GM23248 (cell line): ENCODE measurements around the gene RALGAPB. TPM values are rescaled to one million over a fixed set of nuclear protein-coding genes. Genes with fewer than 3 reads are reported as not detected.

Experiments used
- DNase-seq: peaks from one replicate; pipeline ENCODE4 v3.0.0-alpha.2; 2015
- H2AFZ ChIP-seq: fragments of 200-600 bp; sonication (generic); 2 replicates; pipeline ENCODE4 v1.6.1; 2016; ENCODE audit warnings: antibody characterized with exemption
- H3F3A ChIP-seq: fragments of 200-600 bp; sonication (generic); 2 replicates; pipeline ENCODE4 v1.6.1; 2016; ENCODE audit warnings: mild to moderate bottlenecking, antibody characterized with exemption, mixed run types; ENCODE audit not compliant: insufficient read depth
- H3K27ac ChIP-seq: fragments of 200-600 bp; sonication (generic); 2 replicates; pipeline ENCODE4 v1.5.1; 2016; ENCODE audit warnings: mild to moderate bottlenecking
- H3K27me3 ChIP-seq: fragments of 200-600 bp; sonication (generic); replicated peaks from 2 replicates; pipeline ENCODE4 v1.6.1; 2016; ENCODE audit warnings: mild to moderate bottlenecking; ENCODE audit not compliant: insufficient read depth
- H3K36me3 ChIP-seq: fragments of 200-600 bp; sonication (generic); 2 replicates; pipeline ENCODE4 v1.6.1; 2016; ENCODE audit warnings: low read depth, mild to moderate bottlenecking
- H3K4me1 ChIP-seq: fragments of 200-600 bp; sonication (generic); 2 replicates; pipeline ENCODE4 v1.6.1; 2016; ENCODE audit warnings: mild to moderate bottlenecking; ENCODE audit not compliant: insufficient read depth
- H3K4me2 ChIP-seq: fragments of 200-600 bp; sonication (generic); one replicate; pipeline ENCODE4 v1.6.1; 2016; ENCODE audit warnings: mild to moderate bottlenecking; ENCODE audit not compliant: unreplicated experiment
- H3K4me3 ChIP-seq: fragments of 200-600 bp; sonication (generic); 2 replicates; pipeline ENCODE4 v1.5.1; 2016; ENCODE audit warnings: mild to moderate bottlenecking
- H3K79me2 ChIP-seq: fragments of 200-600 bp; sonication (generic); 2 replicates; pipeline ENCODE4 v1.6.1; 2016; ENCODE audit warnings: mild to moderate bottlenecking; ENCODE audit not compliant: insufficient read depth
- H3K9ac ChIP-seq: fragments of 200-600 bp; sonication (generic); 2 replicates; pipeline ENCODE4 v1.6.1; 2016; ENCODE audit warnings: mild to moderate bottlenecking
- H3K9me2 ChIP-seq: fragments of 200-600 bp; sonication (generic); 2 replicates; pipeline ENCODE4 v1.6.1; 2016; ENCODE audit warnings: mixed run types, mild to moderate bottlenecking, moderate library complexity; ENCODE audit not compliant: insufficient read depth
- H3K9me3 ChIP-seq: fragments of 200-600 bp; sonication (generic); one replicate; pipeline ENCODE4 v1.6.1; 2017; ENCODE audit warnings: low read depth
- H4K20me1 ChIP-seq: fragments of 200-600 bp; sonication (generic); 2 replicates; pipeline ENCODE4 v1.6.0; 2016; ENCODE audit not compliant: insufficient read depth
- EZH2 ChIP-seq: fragments of 200-600 bp; sonication (generic); IDR thresholded peaks from 2 replicates; pipeline ENCODE4 v1.6.1; 2018; ENCODE audit warnings: antibody characterized with exemption, mild to moderate bottlenecking; ENCODE audit not compliant: insufficient read depth, poor library complexity, severe bottlenecking
- EZH2phosphoT487 ChIP-seq: fragments of 200-600 bp; sonication (generic); IDR thresholded peaks from 2 replicates; pipeline ENCODE4 v1.6.1; 2018; ENCODE audit warnings: antibody characterized with exemption, moderate library complexity, mild to moderate bottlenecking, low read depth; ENCODE audit not compliant: insufficient read depth
- WGBS, 2 experiments: methylation state at CpG; one replicate each; pipeline ENCODE4 v1.1.6; 2015 to 2017; ENCODE audit warnings: low lambda C conversion rate in 2 of 2, low coverage in 1 of 2; ENCODE audit errors: missing lambda C conversion rate in 2 of 2; 5-methylcytosine and 5-hydroxymethylcytosine counted together
- in situ Hi-C: fragments of 300-500 bp; cut with MboI; formaldehyde crosslinking; loops from 2 replicates; pipeline ENCODE4 v1.15.0; 2020
- polyA plus RNA-seq: library from polyadenylated mRNA; unstranded; fragments of >200 nt; fragmentation: Nextera tagmentation; extraction: Ambion mirVana; gene quantifications from 2 replicates; pipeline ENCODE4 v1.2.1, GENCODE V29; 2016
- total RNA-seq: library from RNA; depleted of rRNA; stranded (reverse); fragments of >200 nt; shearing (Covaris generic); gene quantifications from 2 replicates; pipeline ENCODE4 v1.2.3, GENCODE V29; 2014

RALGAPB gene
- total and polyA plus RNA-seq, 2 experiments from 2014 or later: 9.8 to 20.2 TPM

- no peaks in the 10 kb centered on the region for H4K20me1 ChIP-seq
- H3K4me3 ChIP-seq: no peak overlapping the region
- in situ Hi-C loops: no loop called here
- no peaks in the 10 kb centered on the region for H3K9me2 ChIP-seq
- no peak for DNase-seq
- H3K79me2 ChIP-seq: no peaks in the 10 kb centered on the region
- H3K27me3 ChIP-seq: no peaks in the 10 kb centered on the region
- H3K9me3 ChIP-seq: no peaks in the 10 kb centered on the region
- H3K9ac ChIP-seq: no peak overlapping the region
- no peak overlapping the region for H3K4me2 ChIP-seq
- TF ChIP-seq EZH2phosphoT487: no peak
- no peak for TF ChIP-seq EZH2
- peaks cover 9% of the 10 kb centered on the region for H3K4me1 ChIP-seq
- peaks cover 71% of the 10 kb centered on the region for H3K36me3 ChIP-seq
- peaks cover 14% of the 10 kb centered on the region; the same call in 1 of the 2 replicates for H3F3A ChIP-seq
- no peak overlapping the region for H3K27ac ChIP-seq
- H2AFZ ChIP-seq: no peak overlapping the region
These were observed 82.8 kb downstream of the RALGAPB start for GRCh38 chr20:38555395-38555794.

GRCh38 chr20:38557174-38557573 is 84.5 kb downstream of the RALGAPB start:
- no peak for TF ChIP-seq EZH2
- no peaks in the 10 kb centered on the region for H3K27me3 ChIP-seq
- H3K79me2 ChIP-seq: no peaks in the 10 kb centered on the region
- no peak overlapping the region for H3K27ac ChIP-seq
- 95 to 98% methylated on average over 2 of the region's 2 CpGs for WGBS, 2 experiments
- no peaks in the 10 kb centered on the region for H3K9me2 ChIP-seq
- H3K4me1 ChIP-seq: peaks cover 9% of the 10 kb centered on the region
- no peak overlapping the region for H2AFZ ChIP-seq
- H4K20me1 ChIP-seq: no peaks in the 10 kb centered on the region
- no peak for DNase-seq
- H3F3A ChIP-seq: peaks cover 14% of the 10 kb centered on the region; the same call in 1 of the 2 replicates
- no peak overlapping the region for H3K4me2 ChIP-seq
- in situ Hi-C loops: no loop called here
- no peak overlapping the region for H3K4me3 ChIP-seq
- H3K9ac ChIP-seq: no peak overlapping the region
- H3K9me3 ChIP-seq: no peaks in the 10 kb centered on the region
- H3K36me3 ChIP-seq: peaks cover 64% of the 10 kb centered on the region

GRCh38 chr20:38558596-38559360 is 86.1 kb downstream of the RALGAPB start:
- H2AFZ ChIP-seq: no peak overlapping the region
- no peaks in the 10 kb centered on the region for H3K9me3 ChIP-seq
- in situ Hi-C loops: no loop called here
- TF ChIP-seq EZH2phosphoT487: no peak
- no peak for TF ChIP-seq EZH2
- no peaks in the 10 kb centered on the region for H3K27me3 ChIP-seq
- no peaks in the 10 kb centered on the region for H3K79me2 ChIP-seq
- H3K4me3 ChIP-seq: no peak overlapping the region
- peaks cover 14% of the 10 kb centered on the region; the same call in 1 of the 2 replicates for H3F3A ChIP-seq
- WGBS, 2 experiments: 98% methylated on average over 3 of the region's 3 CpGs
- peaks cover 58% of the 10 kb centered on the region for H3K36me3 ChIP-seq
- 0 out of 2 replicates have a peak overlapping the region, but pooled peaks have one; percentile 23 for H3K27ac ChIP-seq
- no peak overlapping the region for H3K9ac ChIP-seq
- H3K4me1 ChIP-seq: peaks cover 9% of the 10 kb centered on the region
- no peaks in the 10 kb centered on the region for H4K20me1 ChIP-seq
- DNase-seq: no peak
- H3K4me2 ChIP-seq: no peak overlapping the region
- no peaks in the 10 kb centered on the region for H3K9me2 ChIP-seq

DNA sequence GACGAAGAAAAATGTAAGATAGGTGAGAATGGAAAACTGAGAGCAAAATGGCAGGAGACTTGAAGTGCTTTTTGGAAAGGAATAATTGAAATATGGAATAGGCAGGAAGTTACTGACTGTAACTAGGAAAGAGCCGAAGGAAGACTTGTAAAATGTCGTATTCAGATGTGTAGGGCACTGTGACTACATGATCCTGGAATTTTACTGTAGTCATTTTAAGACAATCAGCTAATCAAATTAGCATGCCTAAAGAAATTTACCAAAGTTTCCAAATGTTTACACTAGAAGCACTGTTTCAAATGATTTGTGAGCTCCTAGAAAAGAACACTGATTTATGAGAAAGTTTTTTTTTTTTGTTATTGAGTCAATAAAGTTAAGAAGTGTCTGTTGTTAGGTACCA is 87.1 kb downstream of the RALGAPB start:
- peaks cover 48% of the 10 kb centered on the region for H3K36me3 ChIP-seq
- in situ Hi-C loops: no loop called here

More for the DNA sequence above, 87.1 kb downstream of the RALGAPB start:
- DNase-seq: peak; percentile 37
- H3K27ac ChIP-seq: peak overlapping the region; percentile 23; the same call in 1 of the 2 replicates
- H3K79me2 ChIP-seq: no peaks in the 10 kb centered on the region
- no peak for TF ChIP-seq EZH2
- TF ChIP-seq EZH2phosphoT487: no peak
- H3K9me2 ChIP-seq: no peaks in the 10 kb centered on the region
- H3F3A ChIP-seq: peaks cover 14% of the 10 kb centered on the region; the same call in 1 of the 2 replicates
- H3K27me3 ChIP-seq: no peaks in the 10 kb centered on the region
- H4K20me1 ChIP-seq: no peaks in the 10 kb centered on the region
- H3K9ac ChIP-seq: no peak overlapping the region
- H3K9me3 ChIP-seq: no peaks in the 10 kb centered on the region
- WGBS, 2 experiments: 46 to 51% methylated on average over 3 of the region's 3 CpGs
- no peak overlapping the region for H3K4me2 ChIP-seq
- H2AFZ ChIP-seq: no peak overlapping the region
- no peak overlapping the region for H3K4me3 ChIP-seq
- peaks cover 9% of the 10 kb centered on the region for H3K4me1 ChIP-seq
